ENCODE measurements around the gene HLA-DPA1.

DNA sequence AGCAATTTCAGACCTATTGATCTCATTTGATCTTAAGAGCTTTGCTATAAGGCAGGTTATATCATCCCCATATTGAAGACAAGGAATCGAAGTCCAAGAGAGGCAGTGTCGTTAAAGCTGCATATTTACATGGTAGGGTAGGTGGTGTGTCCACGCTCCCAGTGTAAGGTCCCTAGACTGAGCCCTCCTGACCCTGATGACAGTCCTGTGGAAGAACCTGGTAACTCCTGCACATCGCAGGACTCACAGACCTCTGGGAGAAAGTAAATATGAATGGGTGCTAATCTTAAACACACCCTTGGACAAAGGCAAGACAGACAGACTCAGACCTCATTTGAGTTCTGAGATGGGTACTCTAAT is 1.7 kb upstream of the HLA-DPA1 start:
- TF ChIP-seq, protein P1, sequence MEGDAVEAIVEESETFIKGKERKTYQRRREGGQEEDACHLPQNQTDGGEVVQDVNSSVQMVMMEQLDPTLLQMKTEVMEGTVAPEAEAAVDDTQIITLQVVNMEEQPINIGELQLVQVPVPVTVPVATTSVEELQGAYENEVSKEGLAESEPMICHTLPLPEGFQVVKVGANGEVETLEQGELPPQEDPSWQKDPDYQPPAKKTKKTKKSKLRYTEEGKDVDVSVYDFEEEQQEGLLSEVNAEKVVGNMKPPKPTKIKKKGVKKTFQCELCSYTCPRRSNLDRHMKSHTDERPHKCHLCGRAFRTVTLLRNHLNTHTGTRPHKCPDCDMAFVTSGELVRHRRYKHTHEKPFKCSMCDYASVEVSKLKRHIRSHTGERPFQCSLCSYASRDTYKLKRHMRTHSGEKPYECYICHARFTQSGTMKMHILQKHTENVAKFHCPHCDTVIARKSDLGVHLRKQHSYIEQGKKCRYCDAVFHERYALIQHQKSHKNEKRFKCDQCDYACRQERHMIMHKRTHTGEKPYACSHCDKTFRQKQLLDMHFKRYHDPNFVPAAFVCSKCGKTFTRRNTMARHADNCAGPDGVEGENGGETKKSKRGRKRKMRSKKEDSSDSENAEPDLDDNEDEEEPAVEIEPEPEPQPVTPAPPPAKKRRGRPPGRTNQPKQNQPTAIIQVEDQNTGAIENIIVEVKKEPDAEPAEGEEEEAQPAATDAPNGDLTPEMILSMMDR (IDR thresholded peaks at IDR 0.05) = no peak
- no peak for TF ChIP-seq POLR2A (IDR thresholded peaks at IDR 0.05)

All from Peyer's patch (tissue), 4 donors.